Medulla oblongata (tissue), 1 donor: Measurements from ENCODE around the gene ADGRA1.

ENCODE experiments used
- DNase-seq: peaks from one replicate; pipeline ENCODE4 v3.0.0-alpha.2; 2015; ENCODE audit errors: extremely low spot score

ADGRA1 gene

GRCh38 chr10:133178357-133179127 lies 90.8 kb downstream of the ADGRA1 start:
- no peak for DNase-seq

GRCh38 chr10:133179128-133179520 lies 91.4 kb downstream of the ADGRA1 start:
- no peak for DNase-seq

- no peak for DNase-seq
Observed at GRCh38 chr10:133179651-133180050, 91.9 kb downstream of the ADGRA1 start.

GRCh38 chr10:133180192-133180964 lies 92.7 kb downstream of the ADGRA1 start:
- DNase-seq = no peak

- no peak for DNase-seq
Observed at GRCh38 chr10:133180965-133181639, 93.4 kb downstream of the ADGRA1 start.
